K562 (cell line): ENCODE data around the gene JAKMIP2. TPM values are rescaled to one million over a fixed set of nuclear protein-coding genes. Genes with fewer than 3 reads are reported as not detected.

ENCODE experiments used
- ATAC-seq: fragments of 200-7000 bp; cut with Tn5 transposase; 3 replicates; pipeline ENCODE4 v1.9.1; 2020; ENCODE audit warnings: moderate library complexity
- BruUV-seq: library from RNA; stranded (reverse); fragments of 400-500 nt; replicated peaks from 2 replicates; lab custom pipeline; 2021; lab: Mats Ljungman, UMichigan
- CTCF ChIA-PET: fragments of 300-600 bp; formaldehyde crosslinking; extraction: SDS; loops from one replicate; lab custom pipeline; 2021; ENCODE audit warnings: low intra/inter-chr PET ratio; lab: Yijun Ruan, JAX
- POLR2A ChIA-PET: fragments of 300-600, 350-650 bp; sonication (Branson Sonifier 250); formaldehyde crosslinking; extraction: SDS; loops from one replicate; lab custom pipeline; 2021; ENCODE audit warnings: antibody characterized with exemption, inconsistent platforms; lab: Yijun Ruan, JAX
- DNase-seq, 4 experiments: peaks; one replicate each; pipeline versions ENCODE4 v3.0.0 to v3.0.0-alpha.2; 2011 to 2018; ENCODE audit warnings: low spot score in 3 of 4, mixed read lengths in 3 of 4; ENCODE audit errors: extremely low read depth in 1 of 4
- FAIRE-seq: peaks from 2 replicates; lab custom pipeline; 2011; peaks lifted over from hg19 to GRCh38; lab: Jason Lieb, UNC
- H2AFZ ChIP-seq: 2 replicates; pipeline ENCODE4 v1.6.0; 2011; ENCODE audit warnings: low read depth, low read length, control low read depth, inconsistent platforms
- H3K27ac ChIP-seq: fragments of 200-600 bp; 3 replicates; pipeline ENCODE4 v1.8.0; 2011; ENCODE audit warnings: low read depth, mild to moderate bottlenecking, control low read depth, inconsistent platforms, low read length, moderate library complexity, mixed read lengths; ENCODE audit errors: extremely low read depth
- H3K27me3 ChIP-seq, 2 experiments: fragments of 300-600 bp in 1 of 2; 2 replicates in 1 of 2; 3 replicates in 1 of 2; pipeline versions ENCODE4 v1.6.0 to v1.8.0; 2011; ENCODE audit warnings: inconsistent platforms in 2 of 2, low read length in 2 of 2, mild to moderate bottlenecking in 1 of 2, mixed read lengths in 1 of 2, moderate library complexity in 1 of 2; ENCODE audit not compliant: control insufficient read depth in 2 of 2, insufficient read depth in 2 of 2
- H3K36me3 ChIP-seq: fragments of 300-600 bp; 3 replicates; pipeline ENCODE4 v1.8.0; 2011; ENCODE audit warnings: mild to moderate bottlenecking, low read length, inconsistent platforms; ENCODE audit not compliant: control insufficient read depth, insufficient read depth
- H3K4me1 ChIP-seq, 2 experiments: fragments of 200-600 bp in 1 of 2; replicated peaks in 1 of 2; 2 replicates in 1 of 2; 3 replicates in 1 of 2; pipeline versions ENCODE4 v1.5.1 to v1.8.0; 2011; ENCODE audit warnings: inconsistent platforms in 2 of 2, low read length in 2 of 2, mild to moderate bottlenecking in 1 of 2, mixed read lengths in 1 of 2, moderate library complexity in 1 of 2; ENCODE audit not compliant: control insufficient read depth in 2 of 2, insufficient read depth in 2 of 2
- H3K4me2 ChIP-seq: 2 replicates; pipeline ENCODE4 v1.6.1; 2011; ENCODE audit warnings: low read length, control low read depth, inconsistent platforms, mixed read lengths; ENCODE audit not compliant: insufficient read depth
- H3K4me3 ChIP-seq: fragments of 200-600 bp; sonication (generic), shearing (Covaris generic); 2 replicates; pipeline ENCODE4 v1.5.1; 2016; ENCODE audit warnings: control low read depth, inconsistent platforms
- H3K79me2 ChIP-seq: fragments of 200-600 bp; 3 replicates; pipeline ENCODE4 v1.8.0; 2011; ENCODE audit warnings: low read length, inconsistent platforms; ENCODE audit not compliant: control insufficient read depth, insufficient read depth
- H3K9ac ChIP-seq, 2 experiments: 2 replicates each; pipeline versions ENCODE4 v1.6.0 to v1.6.1; 2011; ENCODE audit warnings: low read depth in 2 of 2, low read length in 2 of 2, control low read depth in 1 of 2, inconsistent platforms in 1 of 2, mild to moderate bottlenecking in 1 of 2, mixed read lengths in 1 of 2; ENCODE audit not compliant: insufficient read depth in 1 of 2
- H3K9me1 ChIP-seq: one replicate; pipeline ENCODE4 v1.6.0; 2011; ENCODE audit warnings: inconsistent platforms, mild to moderate bottlenecking, low read length, moderate library complexity; ENCODE audit not compliant: control insufficient read depth, insufficient read depth
- H3K9me3 ChIP-seq: replicated peaks from 2 replicates; pipeline ENCODE4 v1.5.1; 2011; ENCODE audit warnings: low read depth, low read length, inconsistent platforms; ENCODE audit not compliant: control insufficient read depth, insufficient read depth
- H4K20me1 ChIP-seq: replicated peaks from 2 replicates; pipeline ENCODE4 v1.6.1; 2011; ENCODE audit warnings: low read length, inconsistent platforms, mixed read lengths; ENCODE audit not compliant: control insufficient read depth, insufficient read depth
- FIP1L1 ChIP-seq: fragments of 200-400 bp; formaldehyde crosslinking; IDR thresholded peaks from 2 replicates; pipeline ENCODE4 v1.6.1; 2018; ENCODE audit warnings: mild to moderate bottlenecking, low read depth, low read length; ENCODE audit not compliant: poor library complexity, severe bottlenecking
- FOXK1 ChIP-seq: sonication (generic); formaldehyde crosslinking; IDR thresholded peaks from 2 replicates; pipeline ENCODE4 v1.8.0; 2022; ENCODE audit warnings: missing genetic modification reagents, mild to moderate bottlenecking, borderline replicate concordance
- HOXB6 ChIP-seq: fragments of 250-450 bp; sonication (Bioruptor Pico); IDR thresholded peaks from 2 replicates; pipeline ENCODE4 v1.5.1; 2022; ENCODE audit warnings: mild to moderate bottlenecking, borderline replicate concordance
- LCOR ChIP-seq: sonication (generic); formaldehyde crosslinking; IDR thresholded peaks from 2 replicates; pipeline ENCODE4 v1.8.0; 2022; ENCODE audit warnings: mild to moderate bottlenecking, missing genetic modification reagents
- NCOR1 ChIP-seq: fragments of 450-650 bp; IDR thresholded peaks from 2 replicates; pipeline ENCODE4 v1.6.1; 2016; ENCODE audit warnings: mild to moderate bottlenecking, moderate library complexity
- NFATC3 ChIP-seq: fragments of 450-650 bp; IDR thresholded peaks from 2 replicates; pipeline ENCODE4 v1.6.1; 2017; ENCODE audit warnings: mild to moderate bottlenecking
- POLR2AphosphoS5 ChIP-seq: IDR thresholded peaks from 2 replicates; pipeline ENCODE4 v1.6.1; 2011; ENCODE audit warnings: mild to moderate bottlenecking, low read depth, low read length, moderate library complexity; ENCODE audit not compliant: control insufficient read depth, insufficient read depth
- SOX6 ChIP-seq: fragments of 450-650 bp; IDR thresholded peaks from 2 replicates; pipeline ENCODE4 v1.6.1; 2014; ENCODE audit warnings: mild to moderate bottlenecking
- SRSF1 ChIP-seq: fragments of 200-400 bp; formaldehyde crosslinking; IDR thresholded peaks from 2 replicates; pipeline ENCODE4 v1.6.1; 2017; ENCODE audit warnings: mild to moderate bottlenecking, low read depth, low read length, moderate library complexity
- STAT5B ChIP-seq: fragments of 250-450 bp; sonication (Bioruptor Pico); IDR thresholded peaks from 2 replicates; pipeline ENCODE4 v1.8.0; 2021; ENCODE audit warnings: mild to moderate bottlenecking, inconsistent platforms
- ZFP1 ChIP-seq: fragments of 450-650 bp; formaldehyde crosslinking; IDR thresholded peaks from 2 replicates; pipeline ENCODE4 v1.4.0; 2020; ENCODE audit warnings: mild to moderate bottlenecking, mixed read lengths
- ZKSCAN8 ChIP-seq: fragments of 200-800 bp; sonication (Bioruptor generic); IDR thresholded peaks from 2 replicates; pipeline ENCODE4 v1.6.1; 2016; ENCODE audit warnings: missing genetic modification characterization, missing compliant biosample characterization
- ZNF79 ChIP-seq: fragments of 250-450 bp; sonication (Bioruptor Pico); IDR thresholded peaks from 2 replicates; pipeline ENCODE4 v1.4.0; 2020; ENCODE audit warnings: low read depth, mild to moderate bottlenecking, moderate library complexity
- WGBS: fragments of 100-300 bp; shearing (Covaris generic); methylation state at CpG from one replicate; pipeline ENCODE4 v1.1.6; 2016; ENCODE audit warnings: low coverage, mixed read lengths; ENCODE audit not compliant: insufficient coverage; ENCODE audit errors: missing lambda C conversion rate; 5-methylcytosine and 5-hydroxymethylcytosine counted together
- in situ Hi-C: fragments of 300-500 bp; cut with MboI; formaldehyde crosslinking; loops from 4 replicates; pipeline ENCODE4 v1.15.0; 2018; ENCODE audit warnings: inconsistent platforms, mixed read lengths
- intact Hi-C: fragments of 100-400 bp; cut with micrococcal nuclease; formaldehyde crosslinking; loops from 2 replicates; pipeline ENCODE4 v1.14.2; 2022
- polyA plus RNA-seq, 8 experiments: library from polyadenylated mRNA; depleted of rRNA in 4 of 8; stranded (reverse) in 5 of 8; unstranded in 3 of 8; fragments of >200 nt; fragmentation: Nextera tagmentation in 2 of 8; fragmentation: Illumina TruSeq in 1 of 8; extraction: Ambion mirVana in 2 of 8; extraction: Trizol in 1 of 8; gene quantifications; 2 replicates each; pipeline versions ENCODE4 v1.2.1 to v1.2.3, GENCODE V29; 2011 to 2014; ENCODE audit warnings: inconsistent platforms in 1 of 8, missing spikeins in 1 of 8
- total RNA-seq, 7 experiments: library from RNA; depleted of rRNA in 6 of 7; stranded (reverse); fragments of >200 nt in 6 of 7; fragmentation: Illumina TruSeq in 2 of 7; extraction: Trizol in 2 of 7; gene quantifications; 2 replicates each; pipeline versions ENCODE4 v1.2.1 to v1.2.3, GENCODE V29; 2011 to 2021; ENCODE audit warnings: low replicate concordance in 1 of 7
- TF ChIP-seq, protein P1 (sequence below): IDR thresholded peaks from 2 replicates; pipeline ENCODE4 v1.6.1; 2011; ENCODE audit not compliant: insufficient read length; ENCODE audit errors: extremely low read depth
- TF ChIP-seq, protein P2 (sequence below): fragments of 450-650 bp; conservative IDR thresholded peaks from 2 replicates; pipeline ENCODE4 v1.6.1; 2016; ENCODE audit warnings: missing genetic modification characterization, low read depth, mild to moderate bottlenecking, missing compliant biosample characterization, moderate library complexity
- TF ChIP-seq, protein P3 (sequence below): fragments of 450-650 bp; IDR thresholded peaks from 2 replicates; pipeline ENCODE4 v1.6.1; 2016; ENCODE audit warnings: antibody characterized with exemption
- TF ChIP-seq, protein P4 (sequence below): sonication (generic); formaldehyde crosslinking; IDR thresholded peaks from 2 replicates; pipeline ENCODE4 v1.8.1; 2023; ENCODE audit warnings: mild to moderate bottlenecking, missing genetic modification reagents

Gene JAKMIP2
- total and polyA plus RNA-seq, 9 of the 15 experiments (the other 6 are each of a cell fraction or from before 2014, with no cell fraction given) = not detected

DNA sequence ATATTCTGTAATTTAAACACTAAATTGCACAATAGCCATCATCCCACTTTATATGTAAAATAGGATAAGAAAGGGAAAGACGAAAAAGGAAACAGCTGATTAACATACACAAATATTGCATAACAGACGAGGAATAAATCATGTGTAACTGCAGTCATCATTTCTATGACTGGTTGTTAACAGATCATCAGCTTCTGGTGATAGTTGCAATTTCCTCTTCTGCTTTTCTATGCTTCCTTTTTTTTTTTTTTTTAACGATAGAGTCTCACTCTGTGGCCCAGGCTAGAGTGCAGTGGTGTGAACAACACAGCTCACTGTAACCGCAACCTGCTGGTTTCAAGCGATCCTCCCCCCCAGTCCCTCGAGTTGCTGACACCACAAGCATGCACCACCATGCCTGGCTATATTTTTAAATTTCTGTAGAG is 22.5 kb upstream of the JAKMIP2 start (continued):
- TF ChIP-seq ZKSCAN8 = no peak

DNA sequence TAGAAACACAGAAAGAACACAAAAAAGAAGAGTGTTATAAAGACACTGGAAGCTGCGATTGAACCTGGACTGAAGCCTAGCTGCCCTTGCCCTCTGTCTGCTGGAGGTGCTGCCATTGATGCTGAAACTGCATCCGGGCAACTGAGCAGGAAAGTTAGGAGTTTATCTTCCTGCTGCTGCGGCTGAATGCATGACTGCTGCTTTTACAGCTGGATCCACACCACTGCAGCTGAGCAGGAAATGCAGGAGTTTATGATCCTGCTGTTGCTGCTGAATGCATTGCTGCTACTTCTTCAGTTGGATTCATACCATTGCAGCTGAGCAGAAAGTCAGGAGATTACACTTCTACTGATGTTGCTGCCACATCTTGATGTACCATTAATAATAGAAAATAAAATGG is 21.8 kb upstream of the JAKMIP2 start:
- in situ Hi-C loops (no loop called here), intact Hi-C loops (no loop called here)
- FAIRE-seq (no peak), ATAC-seq (no peak), DNase-seq (no peak)
- Histone ChIP-seq H3K27ac (no peak overlapping the region), H3K27me3 (no peaks in the 10 kb centered on the region), H3K79me2 (no peaks in the 10 kb centered on the region), H2AFZ (no peak overlapping the region), H3K4me1 (no peaks in the 10 kb centered on the region), H4K20me1 (no peaks in the 10 kb centered on the region), H3K9me3 (no peaks in the 10 kb centered on the region), H3K9ac (no peak overlapping the region), H3K4me2 (no peak overlapping the region), H3K36me3 (no peaks in the 10 kb centered on the region), H3K9me1 (no peaks in the 10 kb centered on the region), H3K4me3 (no peak overlapping the region)
- ChIA-PET CTCF (no interaction called here), POLR2A (no interaction called here)
- no TSS peak for BruUV-seq
- 0% methylated on average over 3 of the region's 3 CpGs for WGBS
- TF ChIP-seq POLR2AphosphoS5 (no peak), SOX6 (no peak), SRSF1 (no peak), FIP1L1 (no peak), ZFP1 (CRISPR knock-in tag) (no peak), HOXB6 (CRISPR knock-in tag) (no peak), NCOR1 (no peak), FOXK1 (CRISPR knock-in tag) (no peak), LCOR (no peak), NFATC3 (no peak), ZNF79 (CRISPR knock-in tag) (no peak), STAT5B (CRISPR knock-in tag) (no peak)
- TF ChIP-seq, protein P1, sequence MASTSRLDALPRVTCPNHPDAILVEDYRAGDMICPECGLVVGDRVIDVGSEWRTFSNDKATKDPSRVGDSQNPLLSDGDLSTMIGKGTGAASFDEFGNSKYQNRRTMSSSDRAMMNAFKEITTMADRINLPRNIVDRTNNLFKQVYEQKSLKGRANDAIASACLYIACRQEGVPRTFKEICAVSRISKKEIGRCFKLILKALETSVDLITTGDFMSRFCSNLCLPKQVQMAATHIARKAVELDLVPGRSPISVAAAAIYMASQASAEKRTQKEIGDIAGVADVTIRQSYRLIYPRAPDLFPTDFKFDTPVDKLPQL = no peak
- TF ChIP-seq, protein P2, sequence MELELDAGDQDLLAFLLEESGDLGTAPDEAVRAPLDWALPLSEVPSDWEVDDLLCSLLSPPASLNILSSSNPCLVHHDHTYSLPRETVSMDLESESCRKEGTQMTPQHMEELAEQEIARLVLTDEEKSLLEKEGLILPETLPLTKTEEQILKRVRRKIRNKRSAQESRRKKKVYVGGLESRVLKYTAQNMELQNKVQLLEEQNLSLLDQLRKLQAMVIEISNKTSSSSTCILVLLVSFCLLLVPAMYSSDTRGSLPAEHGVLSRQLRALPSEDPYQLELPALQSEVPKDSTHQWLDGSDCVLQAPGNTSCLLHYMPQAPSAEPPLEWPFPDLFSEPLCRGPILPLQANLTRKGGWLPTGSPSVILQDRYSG (tag) = no peak
- TF ChIP-seq, protein P3, sequence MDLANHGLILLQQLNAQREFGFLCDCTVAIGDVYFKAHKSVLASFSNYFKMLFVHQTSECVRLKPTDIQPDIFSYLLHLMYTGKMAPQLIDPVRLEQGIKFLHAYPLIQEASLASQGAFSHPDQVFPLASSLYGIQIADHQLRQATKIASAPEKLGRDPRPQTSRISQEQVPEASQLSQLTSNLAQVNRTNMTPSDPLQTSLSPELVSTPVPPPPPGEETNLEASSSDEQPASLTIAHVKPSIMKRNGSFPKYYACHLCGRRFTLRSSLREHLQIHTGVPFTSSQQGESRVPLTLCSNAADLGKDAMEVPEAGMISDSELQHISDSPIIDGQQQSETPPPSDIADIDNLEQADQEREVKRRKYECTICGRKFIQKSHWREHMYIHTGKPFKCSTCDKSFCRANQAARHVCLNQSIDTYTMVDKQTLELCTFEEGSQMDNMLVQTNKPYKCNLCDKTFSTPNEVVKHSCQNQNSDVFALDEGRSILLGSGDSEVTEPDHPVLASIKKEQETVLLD = no peak
- TF ChIP-seq, protein P4, sequence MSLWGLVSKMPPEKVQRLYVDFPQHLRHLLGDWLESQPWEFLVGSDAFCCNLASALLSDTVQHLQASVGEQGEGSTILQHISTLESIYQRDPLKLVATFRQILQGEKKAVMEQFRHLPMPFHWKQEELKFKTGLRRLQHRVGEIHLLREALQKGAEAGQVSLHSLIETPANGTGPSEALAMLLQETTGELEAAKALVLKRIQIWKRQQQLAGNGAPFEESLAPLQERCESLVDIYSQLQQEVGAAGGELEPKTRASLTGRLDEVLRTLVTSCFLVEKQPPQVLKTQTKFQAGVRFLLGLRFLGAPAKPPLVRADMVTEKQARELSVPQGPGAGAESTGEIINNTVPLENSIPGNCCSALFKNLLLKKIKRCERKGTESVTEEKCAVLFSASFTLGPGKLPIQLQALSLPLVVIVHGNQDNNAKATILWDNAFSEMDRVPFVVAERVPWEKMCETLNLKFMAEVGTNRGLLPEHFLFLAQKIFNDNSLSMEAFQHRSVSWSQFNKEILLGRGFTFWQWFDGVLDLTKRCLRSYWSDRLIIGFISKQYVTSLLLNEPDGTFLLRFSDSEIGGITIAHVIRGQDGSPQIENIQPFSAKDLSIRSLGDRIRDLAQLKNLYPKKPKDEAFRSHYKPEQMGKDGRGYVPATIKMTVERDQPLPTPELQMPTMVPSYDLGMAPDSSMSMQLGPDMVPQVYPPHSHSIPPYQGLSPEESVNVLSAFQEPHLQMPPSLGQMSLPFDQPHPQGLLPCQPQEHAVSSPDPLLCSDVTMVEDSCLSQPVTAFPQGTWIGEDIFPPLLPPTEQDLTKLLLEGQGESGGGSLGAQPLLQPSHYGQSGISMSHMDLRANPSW (CRISPR knock-in tag) = no peak
